Gastroesophageal sphincter (tissue), 4 donors: ENCODE results near the gene FAM98A. TPM values are rescaled to one million over a fixed set of nuclear protein-coding genes. Genes with fewer than 3 reads are reported as not detected.

ENCODE experiments used
- ATAC-seq: fragments of 150-250 bp; one replicate; pipeline ENCODE4 v1.9.1; 2016; ENCODE audit warnings: mild to moderate bottlenecking, moderate library complexity
- H3K27ac ChIP-seq, 4 donors: fragments of 200-600 bp; sonication (generic) in 3 of 4; 1 replicate in 3 of 4; 2 replicates in 1 of 4; pipeline ENCODE4 v1.5.1; 2016 to 2019
- H3K27me3 ChIP-seq: fragments of 200-600 bp; sonication (generic); one replicate; pipeline ENCODE4 v1.5.1; 2019
- H3K36me3 ChIP-seq, 2 donors: fragments of 200-600 bp; sonication (generic); one replicate each; pipeline ENCODE4 v1.5.1; 2019; ENCODE audit warnings: control low read depth in 1 of 2
- H3K4me1 ChIP-seq, 3 donors: fragments of 200-600 bp; sonication (generic); 1 replicate in 2 of 3; 2 replicates in 1 of 3; pipeline ENCODE4 v1.5.1; 2016 to 2019; ENCODE audit warnings: control low read depth in 2 of 3
- H3K4me3 ChIP-seq, 2 donors: fragments of 200-600 bp; sonication (generic); one replicate each; pipeline ENCODE4 v1.5.1; 2019; ENCODE audit warnings: mild to moderate bottlenecking in 1 of 2, moderate library complexity in 1 of 2
- H3K9me3 ChIP-seq, 3 donors: fragments of 200-600 bp; sonication (generic); one replicate each; pipeline ENCODE4 v1.5.1; 2017 to 2019; ENCODE audit warnings: control low read depth in 2 of 3
- EP300 ChIP-seq: sonication (generic); formaldehyde crosslinking; IDR thresholded peaks from one replicate; pipeline ENCODE4 v1.6.1; 2017; ENCODE audit warnings: antibody characterized with exemption, mild to moderate bottlenecking
- POLR2A ChIP-seq, 2 donors: fragments of 450-650 bp; IDR thresholded peaks; one replicate each; pipeline ENCODE4 v1.6.1; 2017; ENCODE audit warnings: antibody characterized with exemption in 2 of 2, mild to moderate bottlenecking in 2 of 2, moderate library complexity in 1 of 2
- POLR2AphosphoS5 ChIP-seq: sonication (generic); formaldehyde crosslinking; IDR thresholded peaks from one replicate; pipeline ENCODE4 v1.6.1; 2017; ENCODE audit warnings: antibody characterized with exemption
- WGBS, 2 donors: methylation state at CpG; one replicate each; pipeline ENCODE4 v1.1.5; 2018; ENCODE audit warnings: low coverage in 1 of 2; 5-methylcytosine and 5-hydroxymethylcytosine counted together
- total RNA-seq, 4 donors: library from RNA; depleted of rRNA; stranded (reverse); fragments of >200 nt; gene quantifications; one replicate each; pipeline ENCODE4 v1.1.0, GENCODE V29; 2016
- TF ChIP-seq, protein P1 (sequence below), 4 experiments: fragments of 200-600 bp in 2 of 4; fragments of 450-650 bp in 2 of 4; sonication (generic) in 1 of 4; IDR thresholded peaks; one replicate each; pipeline ENCODE4 v1.5.1; 2017 to 2019; ENCODE audit warnings: antibody characterized with exemption in 4 of 4, mild to moderate bottlenecking in 2 of 4, moderate library complexity in 2 of 4

The FAM98A gene
- total RNA-seq, 4 donors from 2014 or later, result 27.8 to 54.8 (median 43.1) TPM

DNA sequence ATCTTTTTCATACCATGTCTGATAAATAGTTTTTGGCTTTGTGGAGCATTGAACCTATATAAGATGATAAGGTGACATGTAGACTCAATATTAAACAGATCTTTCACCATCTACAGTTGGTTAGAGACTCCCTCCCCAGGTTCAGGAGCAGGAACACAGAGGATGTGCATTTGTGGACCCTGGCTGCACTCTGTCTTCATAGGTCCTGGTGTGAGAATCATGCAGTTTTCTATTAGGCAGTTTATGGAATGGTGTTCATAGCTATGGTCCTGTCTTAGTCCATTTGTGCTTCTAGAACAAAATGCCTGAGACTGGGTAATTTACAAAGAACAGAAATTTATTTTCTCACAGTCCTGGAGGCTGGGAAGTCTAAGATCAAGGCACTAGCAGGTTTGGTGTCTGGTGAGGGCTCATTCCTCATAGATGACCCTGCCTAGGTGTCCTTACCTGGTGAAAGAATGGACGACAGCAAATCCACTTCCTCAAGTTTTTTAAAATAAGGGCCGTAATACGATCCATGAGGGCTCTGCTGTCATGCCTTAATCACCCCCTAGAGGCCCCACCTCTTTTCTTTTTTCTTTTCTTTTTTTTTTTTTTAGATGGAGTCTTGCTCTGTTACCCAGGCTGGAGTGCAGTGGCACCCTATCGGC is 35.3 kb upstream of the FAM98A start:
- Histone ChIP-seq H3K9me3 (no peaks in the 10 kb centered on the region), H3K4me1 (no peaks in the 10 kb centered on the region), H3K27ac (no peak overlapping the region), H3K36me3 (no peaks in the 10 kb centered on the region), H3K27me3 (no peaks in the 10 kb centered on the region), H3K4me3 (no peak overlapping the region)
- no peak for ATAC-seq
- TF ChIP-seq, protein P1, sequence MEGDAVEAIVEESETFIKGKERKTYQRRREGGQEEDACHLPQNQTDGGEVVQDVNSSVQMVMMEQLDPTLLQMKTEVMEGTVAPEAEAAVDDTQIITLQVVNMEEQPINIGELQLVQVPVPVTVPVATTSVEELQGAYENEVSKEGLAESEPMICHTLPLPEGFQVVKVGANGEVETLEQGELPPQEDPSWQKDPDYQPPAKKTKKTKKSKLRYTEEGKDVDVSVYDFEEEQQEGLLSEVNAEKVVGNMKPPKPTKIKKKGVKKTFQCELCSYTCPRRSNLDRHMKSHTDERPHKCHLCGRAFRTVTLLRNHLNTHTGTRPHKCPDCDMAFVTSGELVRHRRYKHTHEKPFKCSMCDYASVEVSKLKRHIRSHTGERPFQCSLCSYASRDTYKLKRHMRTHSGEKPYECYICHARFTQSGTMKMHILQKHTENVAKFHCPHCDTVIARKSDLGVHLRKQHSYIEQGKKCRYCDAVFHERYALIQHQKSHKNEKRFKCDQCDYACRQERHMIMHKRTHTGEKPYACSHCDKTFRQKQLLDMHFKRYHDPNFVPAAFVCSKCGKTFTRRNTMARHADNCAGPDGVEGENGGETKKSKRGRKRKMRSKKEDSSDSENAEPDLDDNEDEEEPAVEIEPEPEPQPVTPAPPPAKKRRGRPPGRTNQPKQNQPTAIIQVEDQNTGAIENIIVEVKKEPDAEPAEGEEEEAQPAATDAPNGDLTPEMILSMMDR (IDR thresholded peaks at IDR 0.05), result no peak
- TF ChIP-seq POLR2A (IDR thresholded peaks at IDR 0.05) (no peak), EP300 (no peak), POLR2AphosphoS5 (no peak)
- 93% methylated on average over 3 of the region's 4 CpGs; no CpG with 5 or more reads in 1 of the 2 donors for WGBS, 2 donors

GRCh38 chr2:33633315-33633714 is 34.2 kb upstream of the FAM98A start:
- TF ChIP-seq POLR2A (IDR thresholded peaks at IDR 0.05) (no peak), EP300 (no peak), POLR2AphosphoS5 (no peak)
- TF ChIP-seq, protein P1 (IDR thresholded peaks at IDR 0.05), result no peak
- WGBS, 2 donors, result 87 to 100% methylated on average over 2 of the region's 2 CpGs
- Histone ChIP-seq H3K27me3 (no peaks in the 10 kb centered on the region), H3K36me3 (no peaks in the 10 kb centered on the region), H3K9me3 (no peaks in the 10 kb centered on the region), H3K4me3 (no peak overlapping the region), H3K4me1 (no peaks in the 10 kb centered on the region), H3K27ac (no peak overlapping the region)
- no peak for ATAC-seq

GRCh38 chr2:33632831-33633230 is 33.7 kb upstream of the FAM98A start:
- no peak overlapping the region for H3K27ac ChIP-seq
- no peaks in the 10 kb centered on the region for H3K9me3 ChIP-seq
- ATAC-seq, result no peak
- no peak overlapping the region for H3K4me3 ChIP-seq
- no peaks in the 10 kb centered on the region for H3K36me3 ChIP-seq
- no peaks in the 10 kb centered on the region for H3K4me1 ChIP-seq
- TF ChIP-seq EP300 (no peak), POLR2A (IDR thresholded peaks at IDR 0.05) (no peak), POLR2AphosphoS5 (no peak)
- TF ChIP-seq, protein P1 (IDR thresholded peaks at IDR 0.05), result no peak
- no peaks in the 10 kb centered on the region for H3K27me3 ChIP-seq
- WGBS, 2 donors, result 83 to 94% methylated on average over 2 of the region's 2 CpGs

DNA sequence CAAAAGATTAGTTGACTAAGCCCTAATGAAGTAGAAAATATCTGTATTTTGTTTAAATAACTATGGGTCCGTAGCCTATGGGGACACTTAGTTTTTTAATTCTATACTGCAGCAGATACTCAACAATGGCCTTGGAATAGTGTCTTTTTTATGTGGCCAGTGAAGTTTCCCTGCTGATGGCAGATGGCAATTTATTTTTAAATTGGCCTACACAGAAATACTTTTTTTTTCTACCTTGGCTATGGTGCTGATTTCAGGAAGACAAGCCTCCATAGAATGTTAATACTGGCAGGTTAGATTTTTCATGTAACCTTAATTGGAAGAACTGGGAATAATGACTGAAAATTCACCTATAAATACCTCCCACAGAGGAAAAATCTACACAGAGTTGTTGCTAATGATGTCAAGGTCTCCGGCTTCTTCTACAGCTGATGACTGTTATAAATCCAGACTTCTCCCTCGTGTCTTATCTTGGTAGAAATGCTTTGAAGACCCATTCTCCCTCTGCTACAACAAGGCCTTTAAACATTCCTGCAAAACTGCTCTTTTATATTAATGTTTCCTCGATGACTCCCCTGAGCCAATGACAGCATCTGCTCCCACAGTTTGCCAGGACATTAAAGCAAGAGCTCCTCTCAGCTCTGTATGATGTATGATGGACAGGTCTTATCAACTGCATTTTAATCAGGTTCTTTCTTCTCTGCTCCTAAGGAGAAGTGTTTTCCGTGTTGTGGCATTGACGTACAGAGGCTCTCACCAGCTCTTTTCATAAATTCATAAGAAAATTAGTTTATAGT is 29.1 kb upstream of the FAM98A start:
- ATAC-seq, result no peak

More for the DNA sequence above, 29.1 kb upstream of the FAM98A start:
- Histone ChIP-seq H3K27ac (no peak overlapping the region), H3K9me3 (no peaks in the 10 kb centered on the region), H3K27me3 (no peaks in the 10 kb centered on the region), H3K36me3 (no peaks in the 10 kb centered on the region), H3K4me3 (no peak overlapping the region), H3K4me1 (no peaks in the 10 kb centered on the region)
- 87 to 93% methylated on average over 5 to 6 of the region's 6 CpGs for WGBS, 2 donors
- TF ChIP-seq, protein P1 (IDR thresholded peaks at IDR 0.05), result no peak
- TF ChIP-seq EP300, result no peak
- TF ChIP-seq POLR2A (IDR thresholded peaks at IDR 0.05), result no peak
- TF ChIP-seq POLR2AphosphoS5, result no peak
